Measurements from ENCODE around the gene RABGAP1L. TPM values are rescaled to one million over a fixed set of nuclear protein-coding genes. Genes with fewer than 3 reads are reported as not detected.

The RABGAP1L gene
- total RNA-seq, 2 donors from 2014 or later, result 37.9 to 59.8 TPM

DNA sequence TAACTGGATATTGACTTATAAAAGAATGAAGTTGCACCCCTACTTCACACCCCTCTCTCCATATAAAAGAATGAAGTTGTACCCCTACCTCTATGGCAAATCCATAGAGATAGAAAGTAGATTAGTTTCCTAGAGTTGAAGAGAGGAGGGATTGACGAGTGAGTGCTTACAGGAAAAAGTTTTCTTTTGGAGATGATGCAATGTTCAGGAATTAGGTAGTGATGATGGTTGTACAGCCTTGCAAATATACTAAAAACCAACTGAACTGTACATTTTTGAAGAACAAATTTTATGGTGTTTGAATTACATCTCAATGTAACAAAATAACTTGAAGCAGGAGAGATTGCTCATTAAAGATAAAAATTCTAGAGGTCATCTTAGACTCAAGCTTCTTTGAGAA is 561.3 kb downstream of the RABGAP1L start:
- no peak for DNase-seq (ENCODE audit: low spot score)
- H3K9me3 ChIP-seq, result no peaks in the 10 kb centered on the region
- H3K4me3 ChIP-seq, result no peak overlapping the region
- no peaks in the 10 kb centered on the region for H3K36me3 ChIP-seq
- H3K27ac ChIP-seq, result no peak overlapping the region
- TF ChIP-seq, protein P1, sequence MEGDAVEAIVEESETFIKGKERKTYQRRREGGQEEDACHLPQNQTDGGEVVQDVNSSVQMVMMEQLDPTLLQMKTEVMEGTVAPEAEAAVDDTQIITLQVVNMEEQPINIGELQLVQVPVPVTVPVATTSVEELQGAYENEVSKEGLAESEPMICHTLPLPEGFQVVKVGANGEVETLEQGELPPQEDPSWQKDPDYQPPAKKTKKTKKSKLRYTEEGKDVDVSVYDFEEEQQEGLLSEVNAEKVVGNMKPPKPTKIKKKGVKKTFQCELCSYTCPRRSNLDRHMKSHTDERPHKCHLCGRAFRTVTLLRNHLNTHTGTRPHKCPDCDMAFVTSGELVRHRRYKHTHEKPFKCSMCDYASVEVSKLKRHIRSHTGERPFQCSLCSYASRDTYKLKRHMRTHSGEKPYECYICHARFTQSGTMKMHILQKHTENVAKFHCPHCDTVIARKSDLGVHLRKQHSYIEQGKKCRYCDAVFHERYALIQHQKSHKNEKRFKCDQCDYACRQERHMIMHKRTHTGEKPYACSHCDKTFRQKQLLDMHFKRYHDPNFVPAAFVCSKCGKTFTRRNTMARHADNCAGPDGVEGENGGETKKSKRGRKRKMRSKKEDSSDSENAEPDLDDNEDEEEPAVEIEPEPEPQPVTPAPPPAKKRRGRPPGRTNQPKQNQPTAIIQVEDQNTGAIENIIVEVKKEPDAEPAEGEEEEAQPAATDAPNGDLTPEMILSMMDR (IDR thresholded peaks at IDR 0.05), result no peak
- H3K4me1 ChIP-seq (ENCODE audit: control insufficient read depth in 1 of 2, low read depth in 2 of 2), result peaks cover 0 to 8% of the 10 kb centered on the region in 2 donors
- H3K27me3 ChIP-seq (replicated peaks; ENCODE audit: insufficient read depth), result no peaks in the 10 kb centered on the region
- no peak for ATAC-seq (ENCODE audit: insufficient number of reproducible peaks, low FRiP score, low read depth)

DNA sequence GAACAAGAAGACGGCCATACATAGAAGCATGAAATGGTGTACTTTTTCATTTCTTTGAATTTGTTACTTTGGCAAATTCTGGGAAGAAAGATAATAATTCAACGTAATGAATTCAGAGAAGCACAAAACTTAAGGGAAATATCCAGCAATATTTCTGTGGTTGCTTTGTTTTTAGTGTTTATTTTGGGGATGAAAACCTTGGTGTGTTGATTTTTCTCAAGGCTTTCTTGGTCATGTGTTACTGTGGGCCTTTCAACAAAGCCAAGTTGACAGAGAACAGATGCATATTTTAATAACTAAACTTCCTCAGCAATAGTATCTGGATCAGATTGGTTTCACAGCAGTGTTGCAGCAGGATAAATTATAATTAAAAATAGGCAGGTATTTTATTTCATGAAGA is 561.9 kb downstream of the RABGAP1L start:
- ATAC-seq (ENCODE audit: insufficient number of reproducible peaks, low FRiP score, low read depth), result no peak
- DNase-seq (ENCODE audit: low spot score), result no peak

DNA sequence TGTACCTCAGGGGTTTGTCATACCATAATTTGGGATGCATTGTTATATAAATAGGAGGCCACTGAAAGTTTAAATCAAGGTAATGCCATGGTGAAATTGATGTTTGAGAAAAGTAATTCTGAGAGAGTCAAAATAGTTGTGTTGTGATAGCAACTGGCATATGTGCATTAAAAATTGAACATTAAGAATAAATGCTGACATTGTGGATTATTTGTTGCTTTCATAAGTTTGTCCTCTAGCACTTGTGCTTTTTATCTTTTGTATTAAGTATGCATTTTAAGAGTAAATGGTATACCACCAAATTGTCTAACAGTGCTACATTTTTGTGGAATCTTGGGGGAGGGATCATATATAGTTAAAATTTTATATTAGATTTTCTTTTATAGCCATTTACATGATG is 564.5 kb downstream of the RABGAP1L start:
- TF ChIP-seq, protein P1 (IDR thresholded peaks at IDR 0.05), result no peak
- ATAC-seq (ENCODE audit: insufficient number of reproducible peaks, low FRiP score, low read depth), result no peak
- no peaks in the 10 kb centered on the region for H3K27me3 ChIP-seq (replicated peaks; ENCODE audit: insufficient read depth)
- peaks cover 0 to 8% of the 10 kb centered on the region in 2 donors for H3K4me1 ChIP-seq (ENCODE audit: control insufficient read depth in 1 of 2, low read depth in 2 of 2)
- no peaks in the 10 kb centered on the region for H3K36me3 ChIP-seq
- DNase-seq (ENCODE audit: low spot score), result no peak
- no peaks in the 10 kb centered on the region for H3K9me3 ChIP-seq
- no peak overlapping the region for H3K27ac ChIP-seq
- no peak overlapping the region for H3K4me3 ChIP-seq

More for the DNA sequence above, 561.9 kb downstream of the RABGAP1L start:
- peaks cover 0 to 8% of the 10 kb centered on the region in 2 donors for H3K4me1 ChIP-seq (ENCODE audit: control insufficient read depth in 1 of 2, low read depth in 2 of 2)
- no peaks in the 10 kb centered on the region for H3K9me3 ChIP-seq
- no peaks in the 10 kb centered on the region for H3K36me3 ChIP-seq
- no peaks in the 10 kb centered on the region for H3K27me3 ChIP-seq (replicated peaks; ENCODE audit: insufficient read depth)
- no peak overlapping the region for H3K27ac ChIP-seq
- TF ChIP-seq, protein P1 (IDR thresholded peaks at IDR 0.05), result no peak
- H3K4me3 ChIP-seq, result no peak overlapping the region

DNA sequence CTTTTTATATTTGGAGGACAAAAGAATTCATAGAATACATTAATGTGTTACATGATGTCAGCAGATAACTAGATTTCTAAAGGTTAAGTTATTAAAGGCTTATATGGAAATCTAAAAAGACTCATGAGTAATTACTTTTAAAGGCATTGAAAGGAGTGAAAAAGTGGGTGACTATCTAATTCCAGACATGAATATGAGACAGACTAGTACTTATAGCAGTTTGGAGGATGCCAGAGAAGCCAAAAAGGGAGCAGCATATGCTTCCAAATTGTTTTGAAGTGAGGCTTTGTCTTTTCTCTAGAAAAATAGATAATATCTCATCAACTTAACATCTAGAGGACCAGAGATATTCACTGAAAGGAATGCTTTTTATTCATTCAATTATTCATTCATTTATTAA is 564.9 kb downstream of the RABGAP1L start:
- Histone ChIP-seq H3K4me1 (ENCODE audit: control insufficient read depth in 1 of 2, low read depth in 2 of 2) (peaks cover 0 to 8% of the 10 kb centered on the region in 2 donors), H3K36me3 (no peaks in the 10 kb centered on the region), H3K9me3 (no peaks in the 10 kb centered on the region), H3K4me3 (no peak overlapping the region), H3K27me3 (replicated peaks; ENCODE audit: insufficient read depth) (no peaks in the 10 kb centered on the region), H3K27ac (no peak overlapping the region)
- ATAC-seq (ENCODE audit: insufficient number of reproducible peaks, low FRiP score, low read depth), result no peak
- DNase-seq (ENCODE audit: low spot score), result no peak
- TF ChIP-seq, protein P1 (IDR thresholded peaks at IDR 0.05), result no peak

DNA sequence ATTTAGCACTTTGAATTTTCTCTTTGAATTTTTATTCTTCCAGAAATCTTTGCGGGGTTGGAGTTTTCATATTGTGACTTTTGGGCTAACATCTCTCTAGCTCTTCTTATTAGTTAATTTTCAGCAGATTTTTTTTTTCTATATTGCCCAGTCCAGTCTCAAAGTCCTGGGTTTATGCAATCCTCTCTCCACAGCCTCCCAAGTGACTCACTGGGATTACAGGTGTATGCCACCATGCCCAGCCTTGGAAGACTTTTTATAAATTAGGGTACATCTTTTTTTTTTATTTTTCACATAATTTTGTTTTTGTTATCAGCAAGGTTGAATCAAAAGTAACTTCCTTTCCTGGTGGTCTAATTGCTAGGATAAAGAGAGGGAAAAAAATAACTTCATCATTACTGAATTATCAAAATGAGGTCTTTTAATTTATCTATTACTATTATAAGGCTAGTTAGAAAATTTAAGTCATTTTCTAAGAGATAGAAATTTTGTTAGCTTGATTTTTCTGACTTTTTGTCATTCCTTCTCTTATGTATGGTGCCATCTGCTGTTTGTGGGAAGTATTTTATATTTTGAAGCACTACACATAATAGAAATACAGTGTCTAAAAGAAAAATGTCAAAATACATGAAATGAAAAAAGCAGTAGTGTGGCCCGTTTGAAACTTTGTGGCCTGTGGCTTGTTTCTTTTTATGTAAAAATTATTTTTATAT is 567.0 kb downstream of the RABGAP1L start:
- no peaks in the 10 kb centered on the region for H3K9me3 ChIP-seq
- ATAC-seq (ENCODE audit: insufficient number of reproducible peaks, low FRiP score, low read depth), result no peak

More for the DNA sequence above, 567.0 kb downstream of the RABGAP1L start:
- TF ChIP-seq, protein P1 (IDR thresholded peaks at IDR 0.05), result peak; percentile 13
- H3K4me1 ChIP-seq (ENCODE audit: control insufficient read depth in 1 of 2, low read depth in 2 of 2), result no peaks in the 10 kb centered on the region
- no peak overlapping the region for H3K27ac ChIP-seq
- no peak for DNase-seq (ENCODE audit: low spot score)
- no peaks in the 10 kb centered on the region for H3K27me3 ChIP-seq (replicated peaks; ENCODE audit: insufficient read depth)
- no peaks in the 10 kb centered on the region for H3K36me3 ChIP-seq
- H3K4me3 ChIP-seq, result no peak overlapping the region

Data from thoracic aorta (tissue), 2 donors.